GM19455 (cell line): ENCODE measurements around the gene AQP9.
"Not testable (repeated sequence)": the region's sequence is repeated elsewhere in the genome, so short reads cannot be mapped to it uniquely, and the experiment has no call there.

ENCODE experiments used
- ATAC-seq: cut with Tn5 transposase; IDR thresholded peaks from one replicate; pipeline ENCODE4 v1.9.1; 2021; ENCODE audit not compliant: unreplicated experiment

The AQP9 gene, protein sequence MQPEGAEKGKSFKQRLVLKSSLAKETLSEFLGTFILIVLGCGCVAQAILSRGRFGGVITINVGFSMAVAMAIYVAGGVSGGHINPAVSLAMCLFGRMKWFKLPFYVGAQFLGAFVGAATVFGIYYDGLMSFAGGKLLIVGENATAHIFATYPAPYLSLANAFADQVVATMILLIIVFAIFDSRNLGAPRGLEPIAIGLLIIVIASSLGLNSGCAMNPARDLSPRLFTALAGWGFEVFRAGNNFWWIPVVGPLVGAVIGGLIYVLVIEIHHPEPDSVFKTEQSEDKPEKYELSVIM

DNA sequence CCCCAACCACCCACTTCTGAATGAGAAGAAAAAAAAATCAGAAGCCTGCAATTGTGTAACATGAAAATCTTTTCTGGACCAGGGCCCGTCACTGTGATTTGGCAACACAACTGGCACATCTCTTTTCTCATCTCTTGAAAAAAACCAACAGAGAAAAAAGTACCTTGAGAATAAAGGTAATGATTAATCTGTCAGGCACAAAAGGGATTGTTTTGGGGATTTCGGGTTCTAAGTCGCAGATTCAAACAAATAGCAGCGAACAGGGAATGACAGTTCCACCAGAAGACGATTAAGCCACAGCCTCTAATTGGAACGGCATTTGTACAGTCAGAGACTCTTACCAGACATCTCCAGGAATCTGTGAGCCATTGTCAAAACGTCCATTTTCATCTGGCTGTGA is at the start of gene AQP9:
AQP9 (plus strand) TSS at position 276 of the 400 bp plus-strand sequence. CDS start 185 bp downstream, outside the sequence.
- ATAC-seq: no peak

DNA sequence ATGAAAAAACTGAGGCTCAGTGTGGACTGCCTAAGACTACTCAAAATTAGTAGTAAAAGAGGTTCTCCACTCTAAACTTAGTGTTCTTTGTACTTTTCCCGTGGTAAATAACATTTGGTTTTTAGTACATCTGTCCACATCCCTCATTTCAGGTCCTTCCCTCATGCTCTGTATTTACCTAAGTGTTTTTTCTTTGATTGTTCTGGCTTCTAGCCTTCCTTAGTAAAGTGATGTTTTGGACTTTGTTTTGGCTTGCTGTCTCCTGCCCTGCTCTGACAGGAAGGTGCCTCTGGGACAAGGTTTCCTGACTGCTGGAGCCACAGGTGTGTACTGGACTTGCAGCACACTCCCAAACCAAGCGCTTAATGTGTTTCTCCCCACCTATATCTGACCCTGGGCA is 42.8 kb upstream of the AQP9 start:
- no peak for ATAC-seq

DNA sequence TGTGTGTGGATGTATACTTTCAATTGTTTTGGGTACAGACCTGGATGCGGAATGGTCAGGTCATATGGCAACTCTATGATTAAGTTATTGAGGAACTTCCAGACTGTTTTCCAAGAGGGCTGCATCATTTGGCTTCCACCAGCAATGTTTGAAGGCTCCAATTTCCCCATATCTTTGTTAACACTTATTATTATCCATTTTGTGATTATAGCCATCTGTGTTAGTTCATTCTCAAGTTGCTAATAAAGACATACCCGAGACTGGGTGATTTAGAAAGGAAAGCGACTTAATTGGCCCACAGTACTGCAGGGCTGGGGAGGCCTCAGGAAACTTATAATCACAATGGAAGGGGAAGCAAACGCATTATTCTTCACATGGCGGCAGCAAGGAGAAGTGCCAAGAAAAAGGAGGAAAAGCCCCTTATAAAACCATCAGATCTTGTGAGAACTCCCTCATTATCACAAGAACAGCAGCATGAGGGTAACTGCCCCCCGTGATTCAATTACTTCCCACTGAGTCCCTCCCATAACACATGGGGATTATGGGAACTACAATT is 41.6 kb upstream of the AQP9 start:
- ATAC-seq: no peak

DNA sequence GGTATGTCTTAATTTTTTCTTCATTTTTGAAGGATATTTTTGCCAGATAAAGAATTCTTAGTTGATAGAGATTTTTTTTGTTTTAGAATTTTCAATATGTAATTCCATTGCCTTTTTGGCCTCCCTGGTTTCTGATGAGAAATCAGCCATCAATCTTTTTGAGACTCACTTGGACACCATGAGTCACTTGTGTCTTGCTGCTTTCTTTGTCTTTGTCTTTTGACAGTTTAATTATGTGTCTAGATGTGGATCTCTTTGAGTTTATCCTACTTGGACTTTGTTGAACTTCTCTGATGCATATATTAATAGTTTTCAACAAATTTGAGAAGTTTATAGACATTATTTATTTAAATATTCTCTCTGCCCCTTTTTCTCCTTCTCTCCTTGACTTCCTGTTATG is 34.7 kb upstream of the AQP9 start:
- no peak for ATAC-seq

DNA sequence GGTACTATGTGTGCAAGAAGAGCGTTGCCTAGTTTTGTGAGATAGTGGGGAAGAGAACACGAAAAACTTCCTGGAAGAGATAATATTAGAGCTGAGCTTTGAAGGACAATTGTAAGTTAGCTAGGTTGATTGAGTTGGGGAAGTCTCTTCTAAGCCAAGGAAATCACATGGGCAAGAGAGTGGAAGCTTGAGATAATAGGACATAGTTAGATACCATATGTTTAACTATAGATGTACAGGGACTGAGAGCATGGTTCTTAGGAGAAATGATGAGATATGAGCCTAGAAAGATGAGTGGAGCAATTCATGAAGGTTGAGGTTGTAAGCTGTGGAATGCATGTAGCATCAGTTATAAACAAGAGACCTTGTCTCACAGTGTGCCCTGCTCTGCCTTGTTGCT is 30.1 kb upstream of the AQP9 start:
- ATAC-seq: no peak

DNA sequence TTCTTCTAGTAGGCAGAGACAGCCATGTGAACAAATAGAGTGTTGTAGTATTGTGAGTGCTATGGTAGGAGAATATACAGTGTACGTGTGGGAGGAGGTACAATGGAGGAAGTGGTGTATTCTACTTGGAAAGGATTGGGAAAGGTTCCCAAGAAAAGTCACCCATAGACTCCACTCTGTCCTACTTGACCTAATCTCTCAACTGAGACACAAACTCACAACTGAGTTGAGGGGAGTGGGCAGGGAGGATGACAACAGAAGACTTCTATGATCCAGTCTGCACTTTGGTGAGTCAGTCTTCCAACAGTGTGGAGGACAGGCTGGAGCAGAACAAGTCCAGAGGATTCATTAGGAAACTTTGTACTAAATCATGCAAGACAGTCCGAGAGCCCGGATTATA is 28.8 kb upstream of the AQP9 start:
- no peak for ATAC-seq

DNA sequence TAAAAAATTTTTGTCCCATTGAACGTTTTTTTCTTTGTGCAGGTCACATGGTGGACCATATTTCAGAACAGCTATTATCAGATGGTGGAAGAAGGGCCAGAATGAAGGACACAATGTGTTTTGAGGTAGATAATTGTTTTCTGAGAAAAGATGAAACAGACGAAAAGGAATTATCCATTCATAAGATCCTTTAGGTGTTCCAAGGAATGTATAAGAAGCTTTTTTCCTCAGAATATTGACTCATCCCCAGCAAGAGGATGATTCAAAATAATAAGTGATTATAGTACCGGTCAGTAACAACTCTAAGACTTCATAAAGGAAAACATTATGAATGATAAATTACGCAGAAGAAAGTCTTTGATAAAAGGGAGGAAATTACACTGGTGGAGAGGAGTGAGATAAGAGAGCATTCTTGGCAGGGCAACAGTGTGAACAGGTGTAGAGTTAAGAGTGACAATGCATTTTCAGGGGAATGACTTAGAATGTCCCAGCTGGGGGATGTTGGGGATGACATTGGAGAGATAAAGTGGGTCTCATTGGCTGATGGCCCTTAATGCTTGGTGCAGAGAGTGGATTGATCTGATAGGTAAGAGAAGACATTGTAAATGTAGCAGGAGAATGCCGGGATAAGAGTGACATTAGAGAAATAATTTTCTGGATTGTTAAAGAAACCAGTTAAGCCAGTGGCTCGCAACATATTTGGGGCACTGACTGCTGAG is 27.0 kb upstream of the AQP9 start:
- ATAC-seq: no peak

DNA sequence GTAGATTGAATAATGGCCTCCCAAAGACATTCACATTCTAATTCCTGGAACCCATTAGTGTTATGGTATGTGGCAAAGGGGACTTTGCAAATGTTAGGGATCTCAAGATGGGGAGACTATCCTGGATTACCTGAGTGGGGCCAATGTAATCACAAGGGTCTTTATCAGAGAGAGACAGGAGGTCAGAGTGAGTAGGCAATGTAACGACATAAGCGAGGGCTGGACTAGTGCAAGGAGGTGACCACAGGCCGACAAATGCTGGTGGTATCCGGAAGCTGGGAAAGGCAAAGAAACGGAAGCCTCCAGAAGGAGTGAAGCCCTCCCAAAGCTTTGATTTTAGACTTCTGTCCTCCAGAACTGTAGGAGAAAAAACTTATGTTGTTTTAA is 26.5 kb upstream of the AQP9 start:
- no peak for ATAC-seq

DNA sequence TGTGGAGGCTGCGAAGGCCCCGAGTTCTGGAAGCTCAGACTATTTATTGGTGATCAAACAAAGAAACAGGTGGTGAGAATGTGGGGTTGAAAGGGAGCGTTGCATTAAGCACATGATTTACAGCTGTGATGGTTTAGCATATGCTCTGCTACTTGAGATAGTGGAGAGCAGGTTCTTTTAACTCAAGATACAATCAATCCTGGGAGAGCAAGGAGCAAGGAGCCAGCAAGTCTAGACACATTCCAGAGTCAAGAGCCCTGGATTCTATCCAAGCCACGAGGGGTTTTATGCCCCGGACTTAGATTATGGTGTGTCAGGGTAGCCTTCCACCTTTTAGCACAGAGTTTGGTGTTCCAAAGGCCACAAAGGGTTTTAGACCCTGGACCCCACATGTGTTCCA is 24.8 kb upstream of the AQP9 start:
- not testable (repeated sequence) for ATAC-seq

DNA sequence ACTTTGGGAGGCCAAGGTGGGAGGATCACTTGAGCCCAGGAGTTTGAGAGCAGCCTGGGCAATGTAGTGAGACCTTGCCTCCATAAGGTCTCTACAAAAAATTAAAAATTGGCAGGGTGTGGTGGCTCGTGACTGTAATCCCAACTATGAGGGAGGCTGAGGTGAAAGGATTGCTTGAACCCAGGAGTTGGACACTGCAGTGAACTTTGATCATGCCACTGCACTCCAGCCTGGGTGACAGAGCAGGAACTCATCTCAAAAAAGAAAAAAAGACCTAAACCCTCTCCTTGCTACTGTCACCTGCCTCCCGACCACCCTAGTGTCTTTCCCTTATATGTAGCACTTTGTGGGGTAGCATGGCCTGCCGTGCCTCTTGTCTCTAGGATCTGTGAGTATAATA is 23.8 kb upstream of the AQP9 start:
- no peak for ATAC-seq

DNA sequence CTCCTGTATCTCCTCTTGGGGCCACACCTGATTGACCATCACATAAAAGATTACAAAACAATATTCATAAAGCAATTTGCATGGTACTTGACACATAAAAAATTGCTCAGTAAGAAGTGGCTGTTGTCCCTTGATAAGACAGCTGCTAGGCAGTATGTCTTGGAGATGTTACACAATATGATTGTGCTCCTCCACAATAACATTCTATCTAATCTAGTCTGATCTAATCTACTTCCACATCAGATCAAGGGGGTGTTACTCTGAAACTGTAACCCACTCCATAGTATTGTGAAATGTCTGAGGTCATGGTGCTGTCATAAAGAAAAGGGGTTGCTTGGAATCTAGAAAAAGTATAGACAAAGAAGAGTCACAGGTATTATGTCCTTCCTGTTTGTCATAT is 23.4 kb upstream of the AQP9 start:
- no peak for ATAC-seq

DNA sequence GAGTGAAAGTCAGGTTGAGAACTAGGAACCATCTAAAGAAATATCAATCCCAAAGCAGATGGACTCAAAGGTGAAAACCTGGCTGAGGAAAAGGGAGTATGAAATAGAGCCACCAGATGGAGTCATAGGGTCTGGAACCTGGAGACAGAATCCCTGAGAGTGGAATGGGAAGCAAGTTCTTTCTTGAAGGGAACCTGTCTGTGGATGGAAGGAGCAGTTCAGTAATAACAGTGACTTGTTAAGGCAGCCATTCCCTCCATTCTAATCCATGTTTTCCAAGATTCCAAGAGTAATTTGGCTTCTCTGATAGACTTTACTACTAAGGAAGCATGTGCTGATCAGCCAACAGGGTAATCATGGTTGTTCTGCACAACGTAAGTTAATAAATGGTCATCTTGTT is 22.5 kb upstream of the AQP9 start:
- ATAC-seq: no peak

DNA sequence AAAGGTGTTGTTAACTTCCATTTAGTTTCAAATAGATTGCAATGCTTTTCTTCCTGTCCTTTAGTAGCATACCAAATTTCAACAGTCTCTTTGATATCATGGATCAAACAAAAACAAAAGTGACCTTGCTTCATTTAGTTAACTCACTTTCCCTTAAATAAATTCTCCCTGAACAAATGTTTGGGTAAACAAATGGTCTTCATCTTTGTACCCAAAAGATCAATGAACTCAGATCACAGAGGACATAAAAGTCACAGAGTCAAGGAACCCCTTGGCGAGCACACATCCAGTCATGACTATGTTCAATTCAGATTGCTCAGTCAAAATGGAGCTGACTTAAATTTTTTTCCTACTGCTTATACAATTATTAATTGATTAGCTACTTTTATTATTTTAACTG is 20.6 kb upstream of the AQP9 start:
- no peak for ATAC-seq

DNA sequence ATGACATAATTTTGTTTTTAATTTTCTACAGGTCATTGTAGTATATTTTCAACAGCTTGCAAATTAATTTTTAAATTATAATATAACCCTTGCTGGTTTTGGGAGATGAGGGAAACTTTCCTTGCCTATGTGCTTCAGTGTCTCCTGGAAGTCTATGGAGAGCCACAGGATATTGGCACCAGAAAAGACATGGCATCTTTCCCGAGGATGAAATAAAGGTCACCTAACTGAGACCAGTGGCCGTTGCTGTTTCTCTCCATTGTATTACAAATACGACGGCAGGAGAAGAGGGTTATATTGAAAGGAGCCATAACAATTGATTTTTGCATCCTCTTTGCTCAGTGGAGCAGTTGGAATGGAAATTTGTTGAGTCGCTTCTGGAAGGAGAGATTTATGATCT is 19.9 kb upstream of the AQP9 start:
- ATAC-seq: no peak

DNA sequence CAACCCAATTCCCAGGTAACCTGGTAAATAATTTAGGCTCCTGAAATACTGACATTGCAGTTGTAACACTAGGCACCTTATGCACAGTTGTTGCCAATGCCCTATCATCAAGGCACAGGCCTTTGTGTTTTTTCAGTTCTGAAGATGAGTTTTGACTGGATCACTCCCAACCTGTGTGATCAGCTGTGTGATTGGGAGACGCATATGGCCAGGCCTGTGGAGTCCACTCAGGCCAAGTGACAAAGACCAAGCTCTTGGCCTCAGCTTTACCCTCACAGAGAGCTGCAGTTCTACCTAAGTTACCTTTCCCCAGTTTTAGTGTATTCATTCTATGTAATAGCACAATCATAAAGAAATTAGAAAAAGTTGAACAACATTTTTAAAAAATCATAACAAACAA is 19.2 kb upstream of the AQP9 start:
- no peak for ATAC-seq

DNA sequence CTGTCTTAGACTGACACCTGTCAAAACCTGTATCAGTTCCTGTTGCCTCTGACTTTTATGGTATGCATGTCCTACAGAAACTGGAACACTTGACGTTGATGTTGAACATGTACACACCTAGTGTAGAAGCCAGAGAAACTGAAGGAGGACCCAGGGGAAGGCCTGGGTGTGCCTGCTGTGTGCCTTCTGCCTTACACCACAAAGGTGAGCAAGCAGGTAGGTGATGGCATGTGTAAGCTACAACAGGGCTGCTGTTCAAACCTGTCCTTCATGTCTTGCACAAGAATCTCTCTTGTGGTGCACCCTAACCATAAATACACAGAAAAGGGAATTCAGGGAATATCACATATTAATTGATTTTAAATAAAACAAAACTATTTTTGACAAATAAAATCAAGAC is 13.6 kb upstream of the AQP9 start:
- no peak for ATAC-seq

DNA sequence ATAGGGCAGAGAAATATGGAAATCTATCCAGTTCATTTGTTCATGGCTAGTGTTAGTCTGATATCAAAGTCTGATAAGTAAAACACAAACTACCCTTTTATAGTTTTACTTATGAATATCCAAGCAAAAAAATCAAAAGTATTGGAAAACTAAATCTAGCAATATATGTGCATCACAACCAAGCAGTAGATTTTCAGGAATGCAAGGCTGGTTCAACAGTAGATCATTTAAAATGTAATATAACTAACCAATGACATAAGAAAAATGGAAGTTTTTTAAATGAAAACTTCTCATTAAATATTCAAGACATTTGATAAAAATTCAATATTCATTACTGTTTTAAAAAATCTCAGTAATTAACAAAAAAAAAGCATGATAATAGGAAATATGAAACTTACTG is 12.8 kb upstream of the AQP9 start:
- no peak for ATAC-seq

DNA sequence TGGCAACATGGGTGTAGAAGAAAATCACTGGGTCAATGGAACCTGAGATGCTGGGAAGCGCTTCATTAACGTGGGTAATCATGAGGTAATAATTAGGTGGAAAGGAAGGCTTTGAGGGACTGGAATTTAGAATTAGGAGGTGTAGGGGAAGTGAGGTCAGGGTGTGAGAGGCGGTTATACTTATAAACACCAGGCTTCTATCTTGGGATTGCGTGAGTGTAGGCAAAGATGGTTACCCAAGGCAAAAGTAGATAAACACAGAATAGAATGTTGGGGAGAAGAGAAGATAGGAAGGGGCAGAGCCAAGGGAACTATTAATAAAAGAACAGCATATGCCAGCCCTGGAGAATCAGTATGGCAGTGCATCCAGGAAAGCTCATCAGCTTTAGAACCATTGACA is 3.3 kb upstream of the AQP9 start:
- ATAC-seq: no peak

DNA sequence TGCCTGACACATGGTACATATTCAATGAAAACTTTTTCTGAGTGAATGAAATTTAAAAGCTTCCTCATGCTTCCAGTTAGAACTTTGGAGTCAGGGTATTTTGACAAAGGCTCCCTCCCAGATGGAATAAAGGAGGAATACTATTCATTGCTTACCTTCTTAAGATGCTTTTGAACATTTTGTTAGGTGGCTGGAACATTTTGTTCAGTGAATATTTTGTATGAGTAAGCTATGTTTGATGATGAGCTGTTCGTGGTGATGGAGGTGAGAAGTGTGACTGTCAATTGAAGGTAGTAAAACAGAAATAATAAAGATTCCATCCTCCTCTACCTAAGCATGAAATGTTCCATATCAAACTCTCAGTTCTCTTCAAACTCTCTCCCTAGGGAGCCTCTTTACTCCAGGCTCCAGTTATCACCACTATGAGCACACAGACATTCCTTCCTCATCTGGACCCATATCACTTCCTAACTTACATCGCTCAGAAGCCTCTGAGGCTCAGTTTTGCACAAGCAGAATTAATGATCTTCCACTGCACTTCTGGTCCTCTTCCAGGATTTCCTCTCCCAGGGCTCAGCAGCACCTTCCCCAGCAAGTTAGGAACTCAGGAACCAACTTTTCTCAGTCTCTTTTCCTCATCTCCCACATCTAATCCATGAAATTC is 2.5 kb upstream of the AQP9 start:
- no peak for ATAC-seq

DNA sequence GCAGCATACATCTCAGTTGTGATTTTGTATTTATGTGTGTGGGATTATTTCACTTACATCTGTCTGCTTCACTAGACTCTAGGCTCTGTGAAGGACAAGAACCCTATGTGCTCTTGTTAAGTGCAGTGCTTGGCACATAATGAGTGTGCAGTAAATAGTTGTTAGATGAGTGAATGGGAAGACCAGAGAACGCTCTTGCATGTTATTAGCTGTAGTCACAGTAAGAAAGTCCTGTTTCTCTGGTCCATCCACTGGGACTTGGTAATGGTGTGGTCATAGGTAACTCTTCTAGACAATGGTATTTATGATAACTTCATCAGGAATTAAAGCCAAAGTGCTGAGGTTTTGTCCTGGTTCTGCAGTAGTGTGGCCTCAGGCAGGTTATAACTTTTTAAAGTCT is 1.4 kb upstream of the AQP9 start:
- no peak for ATAC-seq

DNA sequence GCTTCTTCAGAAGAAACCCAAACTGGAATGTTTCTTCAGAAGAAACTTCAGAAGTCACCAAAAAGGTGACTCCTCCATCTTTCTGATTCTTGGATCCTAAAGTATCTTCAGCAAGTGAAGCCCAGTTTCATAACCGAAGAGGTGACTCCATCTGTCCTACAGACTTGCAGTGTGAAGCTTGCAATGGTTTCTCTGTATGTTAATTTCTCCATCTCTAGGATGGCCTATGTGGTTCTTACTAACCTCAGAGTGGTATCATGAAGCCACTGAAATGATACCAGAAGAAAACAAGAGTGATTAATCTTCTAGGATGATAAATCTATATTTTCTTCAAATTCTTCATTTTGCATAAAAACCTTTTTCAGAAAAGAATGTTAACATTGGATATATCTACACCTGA is 495 bp upstream of the AQP9 start:
- ATAC-seq: no peak
